ENCODE data around the gene OXCT2. TPM values are rescaled to one million over a fixed set of nuclear protein-coding genes. Genes with fewer than 3 reads are reported as not detected.

The OXCT2 gene
- total and polyA plus RNA-seq, 8 donors, result 0.53 to 4.8 (median 1.5) TPM; not detected in 3

DNA sequence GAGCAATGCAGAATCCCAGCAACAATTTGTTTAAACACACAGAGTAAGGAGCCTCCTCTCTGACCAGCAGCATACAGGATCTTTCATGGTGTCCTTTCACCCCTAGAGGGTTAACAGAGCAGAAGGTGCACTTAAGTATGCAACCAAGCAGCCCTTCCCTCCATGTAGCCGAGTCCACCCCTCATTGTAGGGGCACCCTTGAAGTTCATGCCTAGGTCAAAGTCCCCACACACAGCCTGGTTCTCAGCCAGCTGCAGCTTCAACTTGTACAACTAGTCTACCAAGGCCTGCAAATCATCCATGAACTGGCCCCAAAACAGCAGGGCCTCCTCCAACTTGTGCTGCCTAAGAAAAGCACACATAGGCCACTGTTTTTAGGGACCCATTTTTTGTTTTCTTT is 24.5 kb upstream of the OXCT2 start:
- 14 to 46% (median 29%) methylated on average over 1 of the region's 1 CpG for WGBS, 5 donors
- Histone ChIP-seq H3K4me1 (peaks cover 0 to 10% (median 3%) of the 10 kb centered on the region in 4 donors), H3K4me3 (no peak overlapping the region), H3K9me3 (no peaks in the 10 kb centered on the region), H3K36me3 (no peaks in the 10 kb centered on the region), H3K27ac (no peak overlapping the region), H3K27me3 (peaks cover 0 to 9% (median 0%) of the 10 kb centered on the region in 3 donors)
- intact Hi-C loops (cut with DNase I; ENCODE audit: low total_unique reads), result no loop called here
- TF ChIP-seq, protein P1, sequence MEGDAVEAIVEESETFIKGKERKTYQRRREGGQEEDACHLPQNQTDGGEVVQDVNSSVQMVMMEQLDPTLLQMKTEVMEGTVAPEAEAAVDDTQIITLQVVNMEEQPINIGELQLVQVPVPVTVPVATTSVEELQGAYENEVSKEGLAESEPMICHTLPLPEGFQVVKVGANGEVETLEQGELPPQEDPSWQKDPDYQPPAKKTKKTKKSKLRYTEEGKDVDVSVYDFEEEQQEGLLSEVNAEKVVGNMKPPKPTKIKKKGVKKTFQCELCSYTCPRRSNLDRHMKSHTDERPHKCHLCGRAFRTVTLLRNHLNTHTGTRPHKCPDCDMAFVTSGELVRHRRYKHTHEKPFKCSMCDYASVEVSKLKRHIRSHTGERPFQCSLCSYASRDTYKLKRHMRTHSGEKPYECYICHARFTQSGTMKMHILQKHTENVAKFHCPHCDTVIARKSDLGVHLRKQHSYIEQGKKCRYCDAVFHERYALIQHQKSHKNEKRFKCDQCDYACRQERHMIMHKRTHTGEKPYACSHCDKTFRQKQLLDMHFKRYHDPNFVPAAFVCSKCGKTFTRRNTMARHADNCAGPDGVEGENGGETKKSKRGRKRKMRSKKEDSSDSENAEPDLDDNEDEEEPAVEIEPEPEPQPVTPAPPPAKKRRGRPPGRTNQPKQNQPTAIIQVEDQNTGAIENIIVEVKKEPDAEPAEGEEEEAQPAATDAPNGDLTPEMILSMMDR (IDR thresholded peaks at IDR 0.05), result no peak
- TF ChIP-seq POLR2AphosphoS5 (IDR thresholded peaks at IDR 0.05) (no peak), POLR2A (IDR thresholded peaks at IDR 0.05) (no peak), EP300 (IDR thresholded peaks at IDR 0.05) (no peak)
- no peak for DNase-seq

DNA sequence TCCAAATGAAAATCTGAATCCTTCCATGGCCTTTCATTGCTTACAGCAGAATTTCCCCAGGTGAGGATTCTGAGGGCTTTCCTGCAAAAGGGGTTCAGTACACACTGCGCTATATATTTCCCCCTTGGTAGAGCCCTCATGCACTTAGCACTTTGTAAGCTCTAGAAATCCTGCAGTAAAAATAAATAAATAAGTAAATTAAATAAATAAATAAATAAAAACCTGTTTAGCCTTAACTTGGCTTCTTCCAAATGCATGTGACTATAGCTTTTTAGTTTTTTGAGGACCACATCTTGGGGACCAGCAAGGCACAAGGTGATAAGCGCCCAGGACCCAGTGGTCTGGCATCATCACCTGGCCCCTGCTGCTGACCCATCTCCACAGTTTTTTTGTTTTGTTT is 20.7 kb upstream of the OXCT2 start:
- peaks cover 13 to 22% (median 18%) of the 10 kb centered on the region in 4 donors for H3K4me1 ChIP-seq
- no peak overlapping the region for H3K4me3 ChIP-seq
- H3K9me3 ChIP-seq, result no peaks in the 10 kb centered on the region
- intact Hi-C loops (cut with DNase I; ENCODE audit: low total_unique reads), result no loop called here
- DNase-seq, result no peak
- TF ChIP-seq POLR2AphosphoS5 (IDR thresholded peaks at IDR 0.05), result no peak
- TF ChIP-seq EP300 (IDR thresholded peaks at IDR 0.05), result no peak
- TF ChIP-seq, protein P1 (IDR thresholded peaks at IDR 0.05), result no peak
- TF ChIP-seq POLR2A (IDR thresholded peaks at IDR 0.05), result no peak
- 94 to 100% (median 95%) methylated on average over 2 of the region's 2 CpGs for WGBS, 5 donors
- H3K27ac ChIP-seq, result no peak overlapping the region
- H3K27me3 ChIP-seq, result peaks cover 0 to 44% (median 22%) of the 10 kb centered on the region in 3 donors
- no peaks in the 10 kb centered on the region for H3K36me3 ChIP-seq

DNA sequence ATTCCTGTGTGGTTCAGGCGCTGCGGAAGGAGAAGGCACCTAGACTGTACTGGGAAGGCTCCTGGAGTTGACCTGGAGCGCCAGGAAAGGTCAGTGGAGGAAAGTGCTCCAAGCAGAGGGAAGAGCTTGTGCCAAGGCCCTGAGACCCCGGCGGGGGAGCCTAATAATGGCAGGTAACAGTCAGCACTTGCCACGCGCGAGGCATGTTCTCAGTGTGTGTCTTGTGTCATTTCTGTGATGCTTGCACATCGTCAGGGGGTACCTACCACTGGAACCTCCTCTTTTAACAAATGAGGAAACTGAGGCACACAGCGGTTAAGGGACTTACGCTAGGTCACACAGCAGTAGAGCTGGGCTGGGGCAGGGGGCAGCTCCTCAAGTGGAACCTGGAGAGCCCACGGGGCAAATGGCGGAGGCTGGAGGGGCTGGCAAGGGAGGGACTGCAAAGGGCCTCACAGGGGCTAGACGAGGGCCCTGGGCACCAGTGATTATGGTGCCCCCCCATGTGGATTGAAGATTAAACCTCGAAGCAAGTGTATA is 18.5 kb upstream of the OXCT2 start:
- H3K9me3 ChIP-seq, result no peaks in the 10 kb centered on the region
- peaks cover 0 to 47% (median 23%) of the 10 kb centered on the region in 3 donors for H3K27me3 ChIP-seq
- intact Hi-C loops (cut with DNase I; ENCODE audit: low total_unique reads), result no loop called here
- WGBS, 5 donors, result 51 to 56% (median 54%) methylated on average over 12 to 15 of the region's 15 CpGs
- TF ChIP-seq, protein P1 (IDR thresholded peaks at IDR 0.05), result no peak
- TF ChIP-seq EP300 (IDR thresholded peaks at IDR 0.05) (no peak), POLR2AphosphoS5 (IDR thresholded peaks at IDR 0.05) (no peak), POLR2A (IDR thresholded peaks at IDR 0.05) (no peak)
- H3K4me1 ChIP-seq, result peaks cover 13 to 22% (median 18%) of the 10 kb centered on the region in 4 donors
- DNase-seq, result no peak
- H3K36me3 ChIP-seq, result no peaks in the 10 kb centered on the region
- peak overlapping the region in 2 of 5 donors; percentile 67 to 82 for H3K27ac ChIP-seq
- peak overlapping the region; percentile 57 to 74 (median 67) for H3K4me3 ChIP-seq

DNA sequence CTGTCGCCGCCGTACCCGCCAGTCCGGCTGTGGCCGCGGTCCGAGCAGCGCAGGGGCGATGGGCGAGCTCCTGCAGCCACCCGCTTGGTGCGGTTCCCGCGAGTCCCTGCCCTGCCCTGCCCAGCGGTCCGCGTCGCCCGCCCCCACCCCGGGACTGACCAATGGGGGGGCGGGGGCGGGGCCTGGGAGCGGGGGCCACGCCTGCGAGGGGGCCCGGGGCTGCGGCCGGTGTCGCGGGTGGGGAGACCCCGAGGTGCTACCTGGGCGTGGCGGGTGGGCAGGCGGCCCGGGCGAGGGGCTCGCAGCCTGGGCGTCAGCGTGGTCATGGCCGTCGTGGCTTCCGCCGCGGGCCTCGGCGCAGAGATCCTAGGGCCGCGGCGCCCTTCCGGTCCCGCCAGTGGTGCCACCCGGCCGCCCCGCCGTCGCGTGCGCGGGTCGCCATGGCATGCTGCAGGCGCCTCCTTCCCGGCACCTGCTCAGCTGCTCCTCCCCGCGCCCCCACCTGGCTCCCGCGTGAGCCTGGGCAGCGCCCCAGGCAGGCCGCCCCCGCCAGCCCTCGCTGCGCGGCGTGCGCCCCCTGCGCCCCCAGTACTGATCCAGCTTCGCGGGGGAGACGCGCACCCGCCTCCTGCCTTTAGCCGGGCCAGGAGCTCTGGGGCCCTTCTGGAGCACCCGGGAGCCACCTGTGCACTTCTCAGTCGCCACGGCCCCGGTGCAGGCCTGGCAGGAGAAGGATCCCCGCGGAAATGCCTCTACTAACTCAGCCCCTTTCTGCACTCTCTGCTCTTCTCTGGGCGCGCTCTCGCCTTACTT is 17.8 kb upstream of the OXCT2 start, which contains the start of gene BMP8B:
Gene BMP8B (minus strand): TSS at position 108 of the 813 bp plus-strand sequence. CDS start 380 bp downstream, outside the sequence.
- DNase-seq, result peak; percentile 73 to 82
- TF ChIP-seq, protein P1 (IDR thresholded peaks at IDR 0.05), result no peak
- TF ChIP-seq POLR2AphosphoS5 (IDR thresholded peaks at IDR 0.05) (no peak), EP300 (IDR thresholded peaks at IDR 0.05) (no peak), POLR2A (IDR thresholded peaks at IDR 0.05) (no peak)
- H3K4me3 ChIP-seq, result peak within 1 kb of the TSS; percentile 57 to 74 (median 67)
- intact Hi-C loops (cut with DNase I; ENCODE audit: low total_unique reads), result no loop called here
- WGBS, 5 donors, result 1 to 3% (median 2%) methylated on average over 22 to 91 of the region's 91 CpGs
- H3K36me3 ChIP-seq, result no peaks in the 10 kb centered on the region
- no peaks in the 10 kb centered on the region for H3K9me3 ChIP-seq
- H3K27me3 ChIP-seq, result peaks cover 0 to 47% (median 23%) of the 10 kb centered on the region in 3 donors
- peaks cover 13 to 22% (median 18%) of the 10 kb centered on the region in 4 donors for H3K4me1 ChIP-seq
- peak within 1 kb of the TSS in 4 of 5 donors; percentile 67 to 82 (median 76) for H3K27ac ChIP-seq
